GM18868 (cell line): ENCODE measurements around the gene PLCD3.

Experiments used
- ATAC-seq: cut with Tn5 transposase; IDR thresholded peaks from one replicate; pipeline ENCODE4 v1.9.1; 2021; ENCODE audit warnings: mild to moderate bottlenecking, moderate library complexity; ENCODE audit not compliant: unreplicated experiment

Gene PLCD3, protein sequence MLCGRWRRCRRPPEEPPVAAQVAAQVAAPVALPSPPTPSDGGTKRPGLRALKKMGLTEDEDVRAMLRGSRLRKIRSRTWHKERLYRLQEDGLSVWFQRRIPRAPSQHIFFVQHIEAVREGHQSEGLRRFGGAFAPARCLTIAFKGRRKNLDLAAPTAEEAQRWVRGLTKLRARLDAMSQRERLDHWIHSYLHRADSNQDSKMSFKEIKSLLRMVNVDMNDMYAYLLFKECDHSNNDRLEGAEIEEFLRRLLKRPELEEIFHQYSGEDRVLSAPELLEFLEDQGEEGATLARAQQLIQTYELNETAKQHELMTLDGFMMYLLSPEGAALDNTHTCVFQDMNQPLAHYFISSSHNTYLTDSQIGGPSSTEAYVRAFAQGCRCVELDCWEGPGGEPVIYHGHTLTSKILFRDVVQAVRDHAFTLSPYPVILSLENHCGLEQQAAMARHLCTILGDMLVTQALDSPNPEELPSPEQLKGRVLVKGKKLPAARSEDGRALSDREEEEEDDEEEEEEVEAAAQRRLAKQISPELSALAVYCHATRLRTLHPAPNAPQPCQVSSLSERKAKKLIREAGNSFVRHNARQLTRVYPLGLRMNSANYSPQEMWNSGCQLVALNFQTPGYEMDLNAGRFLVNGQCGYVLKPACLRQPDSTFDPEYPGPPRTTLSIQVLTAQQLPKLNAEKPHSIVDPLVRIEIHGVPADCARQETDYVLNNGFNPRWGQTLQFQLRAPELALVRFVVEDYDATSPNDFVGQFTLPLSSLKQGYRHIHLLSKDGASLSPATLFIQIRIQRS

DNA sequence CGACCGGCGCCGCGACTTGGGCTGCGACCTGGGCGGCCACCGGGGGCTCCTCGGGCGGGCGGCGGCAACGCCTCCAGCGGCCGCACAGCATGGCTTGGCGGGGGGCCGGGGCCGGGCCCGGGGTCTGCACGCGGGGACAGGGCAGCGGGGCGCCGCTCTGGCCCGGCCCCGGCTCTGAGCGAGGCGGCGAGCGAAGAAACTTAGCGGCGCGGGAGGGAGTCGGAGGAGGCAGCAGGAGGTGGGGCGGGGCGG lies at the start of gene PLCD3:
Gene PLCD3, minus strand, starts transcription at position 196 of the 252 bp plus-strand sequence. Its CDS starts 105 bp downstream, at position 91.
- no peak for ATAC-seq

DNA sequence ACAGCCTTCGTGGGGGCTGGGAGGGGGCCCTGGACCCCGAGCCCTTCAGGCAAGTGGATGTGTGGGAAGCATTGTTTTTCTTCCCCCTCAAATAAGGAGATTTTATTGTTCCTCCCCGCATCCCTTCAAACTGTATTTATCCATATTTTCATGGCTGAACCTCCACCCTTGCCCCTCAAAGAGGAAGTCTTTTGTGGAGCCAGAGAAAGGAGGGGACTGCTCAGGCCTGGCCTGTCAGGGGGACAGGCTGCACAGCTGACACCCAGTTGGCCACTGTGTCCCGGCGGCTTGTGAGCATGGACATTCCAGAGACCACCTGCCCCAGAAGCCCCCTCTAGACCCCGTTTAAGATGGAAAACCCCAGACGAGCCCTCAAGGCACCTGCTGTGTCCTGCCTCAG lies 45.2 kb upstream of the PLCD3 start:
- no peak for ATAC-seq

DNA sequence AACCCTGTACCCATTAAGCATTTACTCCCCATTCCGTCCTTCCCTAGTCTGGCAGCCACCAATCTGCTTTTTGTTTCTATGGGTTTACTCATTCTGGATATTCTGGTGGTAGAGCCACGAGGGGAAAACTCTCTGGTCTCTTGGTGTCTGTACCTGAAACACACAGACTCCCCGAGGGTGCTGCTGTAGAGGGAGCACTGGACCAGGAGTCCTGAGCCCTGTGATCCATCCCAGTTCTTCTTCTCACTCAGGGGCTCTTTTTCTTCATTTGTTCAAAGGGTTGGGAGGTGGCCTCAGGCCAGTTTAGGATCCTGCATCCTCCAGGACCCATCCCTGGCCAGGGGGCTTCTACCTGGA lies 43.4 kb upstream of the PLCD3 start:
- ATAC-seq, result no peak

DNA sequence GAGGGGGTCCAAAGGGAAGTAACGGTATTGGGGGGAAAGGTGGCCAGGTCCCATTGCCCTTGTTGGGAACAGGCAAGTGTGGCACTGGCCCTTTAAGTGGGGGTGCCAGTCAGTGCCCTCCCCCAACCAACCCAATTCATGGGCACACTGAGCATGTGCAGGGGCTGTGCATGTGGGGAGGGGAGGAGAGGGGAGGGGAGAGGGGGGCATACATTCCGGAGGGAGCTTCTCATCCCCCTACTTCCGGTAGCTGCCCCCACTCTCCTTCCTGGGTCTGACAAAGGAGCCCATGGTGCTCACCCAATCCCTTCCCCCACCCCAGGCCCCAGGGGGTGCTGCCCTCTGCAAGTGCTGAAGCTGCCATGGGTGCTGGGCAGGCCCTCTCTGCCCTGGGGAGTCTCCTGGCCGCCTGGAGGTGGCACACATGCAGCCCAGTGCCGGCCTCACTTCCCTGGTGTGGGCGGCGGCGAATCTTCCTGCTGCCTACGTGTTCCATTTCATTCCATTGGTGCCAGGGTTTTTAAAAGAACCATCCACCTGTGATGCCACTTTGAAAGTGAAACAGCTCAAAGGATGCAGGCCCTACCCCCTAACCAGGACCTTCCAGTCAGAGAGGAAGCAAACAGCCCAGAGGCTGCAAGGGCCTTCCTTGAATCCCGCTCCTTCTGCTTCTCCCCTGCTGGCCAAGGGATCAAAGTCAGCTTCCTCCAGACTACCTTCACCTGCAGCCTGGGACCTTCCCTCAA lies 40.4 kb upstream of the PLCD3 start:
- no peak for ATAC-seq

DNA sequence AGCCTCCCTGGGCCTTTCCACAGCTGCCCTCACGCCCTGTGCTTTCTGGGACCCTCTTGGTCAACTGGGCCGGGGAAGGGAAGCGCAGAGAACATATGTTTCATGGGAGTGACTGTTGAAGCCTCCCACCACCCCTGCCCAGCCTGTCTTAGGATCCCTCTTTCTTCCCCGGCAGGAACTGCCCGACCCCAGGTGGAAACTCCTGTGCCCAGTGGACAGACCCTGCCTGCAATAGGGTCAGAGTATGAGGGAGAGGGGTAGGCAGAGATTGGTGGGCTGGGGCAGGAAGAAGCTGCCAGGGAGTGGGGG lies 39.9 kb upstream of the PLCD3 start:
- ATAC-seq, result no peak

DNA sequence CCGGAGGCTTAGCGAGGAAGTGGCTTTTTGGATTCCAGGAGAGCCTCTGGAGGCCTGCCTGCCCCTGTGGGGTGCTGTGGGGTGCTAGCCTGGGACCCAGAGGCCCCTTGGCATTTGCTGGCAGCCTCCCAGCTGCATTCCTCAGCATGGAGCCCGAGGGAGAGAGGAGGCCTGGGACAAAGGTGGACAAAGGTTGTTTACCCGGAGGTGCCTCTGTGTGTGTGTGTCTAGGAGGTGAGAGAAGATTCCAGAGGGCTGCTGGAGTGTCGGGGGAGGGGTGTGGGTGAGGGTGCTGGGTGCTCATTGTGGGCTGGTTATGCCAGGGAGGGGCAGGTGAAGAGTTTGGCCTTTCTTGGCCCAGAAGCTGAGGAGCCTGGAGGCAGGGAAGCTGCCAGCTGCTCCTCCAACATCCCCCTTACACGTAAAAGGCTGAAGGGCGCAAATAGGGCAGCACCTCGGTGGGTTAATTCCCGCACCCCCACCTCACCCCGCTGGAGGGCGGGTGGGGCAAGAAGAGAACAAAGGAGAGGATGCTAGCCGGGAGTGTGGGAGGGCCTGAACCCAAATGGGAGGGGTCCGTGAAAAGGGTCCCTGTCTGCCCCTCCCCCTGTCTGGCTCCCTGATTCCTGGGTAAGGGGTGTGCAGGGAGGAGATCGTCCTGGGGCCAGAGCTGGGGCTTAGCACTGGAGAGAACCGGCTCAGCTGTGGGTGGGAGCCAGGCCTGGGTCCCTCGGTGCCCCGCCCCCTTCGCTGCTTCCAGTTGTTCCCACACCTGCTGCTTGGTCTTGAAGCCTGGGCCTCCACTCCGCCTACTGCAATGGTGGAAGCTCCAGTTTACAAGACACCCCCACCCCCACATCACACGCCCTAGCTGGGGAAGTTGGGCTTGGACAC lies 39.3 kb upstream of the PLCD3 start:
- no peak for ATAC-seq

DNA sequence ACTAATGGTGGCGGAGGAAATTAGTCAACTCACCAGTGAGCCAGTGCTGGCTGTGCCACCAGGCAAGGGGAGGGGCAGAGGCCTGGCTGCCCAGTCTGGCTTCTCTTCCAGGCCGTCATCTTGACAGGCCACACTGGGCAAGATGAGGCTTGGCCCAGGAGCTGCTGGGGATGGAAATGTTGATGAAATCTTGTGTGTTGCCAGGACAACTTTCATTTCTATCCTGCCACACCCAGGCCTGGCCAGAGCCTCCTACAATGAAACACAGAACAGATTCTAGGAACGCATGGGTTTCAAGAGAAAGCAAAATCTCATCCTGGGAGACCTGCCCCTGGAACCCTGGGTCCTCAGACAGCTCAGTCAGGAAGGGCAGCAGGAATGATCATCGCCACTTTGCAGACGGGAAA lies 38.6 kb upstream of the PLCD3 start:
- ATAC-seq, result no peak

DNA sequence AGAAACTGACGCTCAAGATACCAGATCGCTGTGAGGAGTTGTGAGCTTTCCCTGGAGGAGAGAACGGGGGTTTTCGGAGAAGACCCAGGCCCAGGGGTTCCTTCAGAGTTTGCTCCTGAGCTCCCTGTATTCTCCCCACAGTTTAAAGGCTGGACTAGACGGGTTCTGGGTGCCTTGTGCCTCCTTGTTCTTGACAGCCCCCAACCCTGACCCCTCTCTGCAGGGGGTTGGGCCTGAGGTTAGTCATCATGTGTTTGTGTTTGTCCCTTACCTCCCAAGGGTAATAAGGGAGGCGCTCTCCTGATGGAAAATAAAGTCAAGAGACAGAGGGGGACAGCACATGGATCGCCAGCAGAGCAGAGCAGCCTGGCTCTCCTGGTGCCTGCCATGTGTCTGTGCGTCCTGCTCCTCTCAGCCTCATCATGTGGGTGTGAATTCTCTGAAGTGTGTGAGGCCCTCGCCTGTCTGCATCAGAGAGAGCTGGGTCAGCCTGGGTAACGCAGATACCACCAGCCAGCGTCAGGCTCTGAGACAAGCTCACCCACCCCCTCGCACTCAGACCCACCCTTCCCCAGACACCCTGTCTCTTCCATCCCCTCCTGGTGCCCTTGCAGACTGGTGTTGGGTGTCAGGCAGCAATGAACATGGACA lies 38.1 kb upstream of the PLCD3 start:
- ATAC-seq, result no peak

DNA sequence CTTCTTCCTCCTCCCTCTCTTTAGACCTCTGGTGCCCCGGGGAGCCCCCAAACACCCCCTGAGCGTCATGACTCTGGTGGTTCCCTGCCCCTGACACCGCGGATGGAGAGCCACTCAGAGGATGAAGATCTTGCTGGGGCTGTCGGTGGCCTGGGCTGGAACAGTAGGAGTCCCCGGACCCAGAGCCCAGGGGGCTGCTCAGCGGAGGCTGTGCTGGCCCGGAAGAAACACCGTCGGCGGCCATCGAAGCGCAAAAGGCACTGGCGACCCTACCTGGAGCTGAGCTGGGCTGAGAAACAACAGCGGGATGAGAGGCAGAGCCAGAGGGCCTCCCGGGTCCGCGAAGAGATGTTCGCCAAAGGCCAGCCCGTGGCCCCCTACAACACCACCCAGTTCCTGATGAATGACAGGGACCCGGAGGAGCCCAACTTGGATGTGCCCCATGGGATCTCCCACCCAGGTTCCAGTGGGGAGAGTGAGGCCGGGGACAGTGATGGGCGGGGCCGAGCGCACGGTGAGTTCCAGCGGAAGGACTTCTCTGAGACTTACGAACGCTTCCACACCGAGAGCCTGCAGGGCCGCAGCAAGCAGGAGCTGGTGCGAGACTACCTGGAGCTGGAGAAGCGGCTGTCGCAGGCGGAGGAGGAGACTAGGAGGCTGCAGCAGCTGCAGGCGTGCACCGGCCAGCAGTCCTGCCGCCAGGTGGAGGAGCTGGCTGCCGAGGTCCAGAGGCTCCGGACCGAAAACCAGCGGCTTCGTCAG lies 36.9 kb upstream of the PLCD3 start:
- no peak for ATAC-seq

DNA sequence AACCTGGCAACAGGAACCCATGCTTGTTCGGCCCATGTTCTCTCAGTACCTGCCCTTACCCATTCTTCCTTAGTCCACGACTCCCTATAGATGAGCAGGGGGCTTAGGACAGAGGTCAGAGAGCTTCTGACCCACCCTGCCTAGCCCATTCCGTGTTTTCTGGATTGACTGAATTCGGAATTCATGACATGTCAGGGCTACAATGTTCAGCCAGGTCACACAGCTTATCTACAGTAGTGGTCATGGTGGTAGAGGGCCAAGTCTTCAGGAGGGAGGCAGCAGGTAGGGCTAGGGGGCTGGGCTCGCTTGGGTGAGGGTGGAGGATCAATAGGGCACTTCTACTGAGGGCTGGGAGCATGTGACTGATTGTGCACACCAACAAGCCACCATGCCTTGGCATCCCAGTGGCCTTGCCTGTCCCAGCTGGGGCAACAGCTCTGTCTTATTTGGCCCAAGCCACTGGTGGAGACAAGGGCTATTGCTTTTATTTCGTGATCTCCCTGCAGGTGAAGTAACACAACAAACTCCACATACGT lies 32.5 kb upstream of the PLCD3 start:
- ATAC-seq, result no peak

DNA sequence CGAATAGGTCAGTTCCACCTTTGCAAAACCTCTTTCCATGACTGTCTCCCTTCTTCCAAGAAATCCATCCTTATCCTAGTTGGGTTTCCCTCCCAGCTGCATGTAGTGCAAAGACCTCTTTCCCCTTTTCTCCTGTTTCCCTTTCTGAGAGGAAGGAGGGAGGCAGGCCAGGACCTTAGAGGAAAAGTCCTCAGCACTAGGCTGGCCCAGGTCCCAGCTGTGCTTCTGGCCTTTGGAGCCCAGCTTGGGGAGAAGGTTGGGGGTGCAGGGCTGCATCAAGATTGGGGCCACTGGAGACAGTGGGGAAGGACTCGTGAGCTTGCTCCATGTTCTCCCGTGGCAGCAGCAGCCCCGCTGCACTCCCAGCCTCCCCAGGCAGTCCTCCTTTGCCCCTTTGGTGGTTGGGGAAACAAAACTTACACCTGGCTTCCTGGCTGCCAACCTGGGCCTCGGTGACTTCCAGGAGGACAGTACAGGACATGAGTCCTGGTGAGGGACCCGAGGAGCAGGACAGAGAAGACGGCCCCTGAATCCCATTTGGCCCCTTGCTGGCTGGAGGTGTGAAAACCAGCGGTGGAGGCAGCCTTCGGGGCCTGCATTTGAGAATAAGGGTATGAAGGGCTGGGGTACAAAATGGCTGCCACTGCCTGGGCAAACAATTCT lies 29.8 kb upstream of the PLCD3 start:
- no peak for ATAC-seq

DNA sequence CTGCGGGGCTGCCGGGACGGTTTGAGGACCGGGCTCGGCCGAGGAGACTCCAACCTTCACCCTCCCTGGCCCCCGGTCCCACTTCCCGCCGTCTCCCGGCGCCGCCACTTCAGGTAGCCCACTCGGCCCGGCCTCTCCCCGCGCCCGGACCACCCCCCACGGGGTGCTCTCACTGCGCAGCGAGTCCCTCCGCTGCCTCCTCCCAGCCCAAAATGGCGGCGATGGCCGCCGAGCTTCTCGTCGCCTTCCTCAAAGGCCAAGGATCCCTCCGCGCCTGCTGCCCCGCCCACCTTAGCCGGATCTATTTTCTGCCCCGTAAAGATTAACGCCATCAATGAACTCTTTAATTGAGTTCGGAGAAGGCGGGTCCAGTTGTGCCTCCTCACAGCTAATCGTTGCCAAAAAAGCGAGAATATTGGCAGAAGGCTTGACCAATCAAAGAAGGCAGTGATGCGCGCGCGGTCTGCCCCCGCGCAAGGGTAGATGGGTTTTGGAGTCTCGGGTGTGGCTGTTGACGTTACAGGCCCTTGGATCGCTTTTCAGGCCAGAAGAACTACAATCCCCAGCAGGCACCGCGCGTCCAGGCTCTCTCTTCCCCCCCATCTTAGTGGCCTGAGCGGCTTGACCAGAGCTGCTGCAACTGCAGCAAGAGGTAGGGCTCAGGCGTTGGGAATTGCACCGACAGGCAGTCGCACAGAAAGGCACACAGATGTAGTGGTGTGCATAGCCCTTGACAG lies 29.1 kb upstream of the PLCD3 start, which contains the start of gene HEXIM2:
Gene HEXIM2, plus strand, starts transcription at position 588 of the 737 bp plus-strand sequence. CDS start 919 bp downstream, outside the sequence.
- ATAC-seq, result peak; percentile 91

DNA sequence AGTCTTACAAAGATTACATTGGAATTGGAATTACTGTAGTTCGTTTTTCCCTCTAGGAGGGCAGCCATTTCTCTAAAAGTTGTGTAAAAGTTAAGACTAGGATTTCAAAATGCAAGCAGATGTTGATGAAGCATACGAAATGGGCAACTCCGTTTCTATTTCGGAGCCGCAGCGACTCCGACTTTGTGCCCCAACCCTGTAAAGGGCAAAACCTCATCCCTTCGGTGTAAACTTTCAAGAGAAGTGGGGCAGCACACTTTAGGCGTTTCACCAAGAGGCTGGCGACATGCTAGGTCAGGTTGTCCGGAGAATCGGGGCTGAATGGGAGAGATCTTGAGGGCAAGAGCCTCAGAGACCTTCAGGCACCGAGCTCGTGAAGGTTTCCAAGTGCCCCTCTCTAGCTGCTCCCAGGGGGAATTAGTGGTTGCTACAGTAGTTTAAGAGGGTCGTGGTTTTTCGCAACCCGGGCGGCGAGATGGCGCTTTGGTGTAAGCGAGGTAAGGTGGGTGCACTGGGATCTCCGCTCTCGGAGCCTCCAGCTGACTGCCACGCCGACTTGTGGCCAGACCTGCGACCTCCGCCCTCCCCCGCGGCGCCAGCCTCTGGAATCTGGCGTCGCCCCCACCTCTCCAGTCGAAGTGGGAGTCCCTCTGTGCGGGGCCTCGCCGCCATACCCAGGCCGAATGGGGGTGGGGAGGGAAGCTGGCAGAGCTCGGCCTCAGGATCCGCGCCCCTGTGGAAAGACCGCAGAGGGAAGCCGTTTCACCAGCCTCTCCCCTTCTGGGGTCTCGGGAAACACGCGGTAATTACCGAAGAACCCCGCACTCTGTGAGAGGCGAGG lies 28.4 kb upstream of the PLCD3 start:
- ATAC-seq, result peak; percentile 8

DNA sequence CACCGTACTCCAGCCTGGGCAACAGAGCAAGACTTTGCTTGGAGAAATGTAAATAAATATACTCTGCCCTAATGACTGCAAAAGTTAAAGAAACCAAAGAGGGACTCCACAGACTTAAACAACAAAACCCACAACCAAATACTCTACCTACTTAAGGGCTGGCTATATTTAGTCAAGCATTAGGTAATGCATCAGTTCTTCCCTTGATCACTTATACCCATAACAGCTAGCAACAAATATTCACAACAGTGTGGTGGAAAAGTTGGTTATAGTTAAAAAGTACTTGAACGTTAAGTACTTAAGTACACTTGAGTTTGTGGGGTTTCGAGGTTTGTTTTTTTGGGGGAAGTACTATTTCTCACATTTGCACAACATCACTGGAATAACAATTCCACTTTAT lies 23.9 kb upstream of the PLCD3 start:
- ATAC-seq, result no peak

DNA sequence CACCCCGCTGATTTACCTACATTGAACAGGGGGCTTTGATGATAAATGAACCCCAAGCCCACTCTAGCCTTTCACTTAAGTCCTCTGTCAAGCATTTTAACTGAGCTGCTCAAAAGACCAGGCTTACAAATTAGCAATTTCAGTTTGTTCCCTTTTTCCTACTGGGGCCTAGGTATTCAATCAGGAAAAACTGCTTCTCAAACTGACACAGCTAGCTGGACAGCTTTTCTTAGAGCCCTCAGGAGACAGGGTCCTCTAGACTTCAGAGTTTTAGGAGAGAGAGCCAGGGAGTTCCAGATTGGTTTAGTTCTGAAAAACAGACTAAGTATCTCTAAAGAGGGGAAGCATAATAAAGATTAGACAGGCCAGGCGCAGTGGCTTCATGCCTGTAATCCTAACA lies 23.2 kb upstream of the PLCD3 start:
- ATAC-seq, result no peak

DNA sequence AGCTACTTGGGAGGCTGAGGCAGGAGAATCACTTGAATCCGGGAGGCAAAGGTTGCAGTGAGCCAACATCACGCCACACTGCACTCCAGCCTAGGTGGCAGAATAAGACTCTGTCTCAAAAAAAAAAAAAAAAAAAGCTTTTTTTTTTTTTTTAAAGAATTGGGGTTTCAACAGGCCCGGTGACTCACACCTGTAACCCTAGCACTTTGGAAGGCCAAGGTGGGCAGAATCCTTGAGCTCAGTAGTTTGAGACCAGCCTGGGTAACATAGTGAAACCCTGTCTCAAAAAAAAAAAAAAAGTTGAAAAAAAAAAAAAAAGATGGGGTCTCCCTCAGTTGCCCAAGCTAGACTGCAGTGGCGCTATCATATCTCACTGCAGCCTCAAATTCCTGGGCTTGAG lies 22.7 kb upstream of the PLCD3 start:
- no peak for ATAC-seq
